ENCODE results near the gene OAS1. TPM values are rescaled to one million over a fixed set of nuclear protein-coding genes. Genes with fewer than 3 reads are reported as not detected.

The OAS1 gene
- total RNA-seq, 1 donor from 2014 or later = 132 TPM

- H3K79me2 ChIP-seq (ENCODE audit: insufficient read depth, low read length) = no peaks in the 10 kb centered on the region
- H3K4me3 ChIP-seq (ENCODE audit: insufficient read depth, low read depth, low read length) = no peak overlapping the region
- no peak overlapping the region for H3K4me2 ChIP-seq (ENCODE audit: low read length)
- no peak for TF ChIP-seq CTCF (IDR thresholded peaks at IDR 0.05; ENCODE audit: insufficient read depth, low read depth, low read length)
- no peak for TF ChIP-seq EZH2 (IDR thresholded peaks at IDR 0.05; ENCODE audit: insufficient read depth, low read length)
- H4K20me1 ChIP-seq (ENCODE audit: insufficient read depth, low read length) = no peaks in the 10 kb centered on the region
- Mint-ChIP-seq H3K36me3 (ENCODE audit: low read depth, unreplicated experiment) (peaks cover 40% of the 10 kb centered on the region), H3K4me1 (ENCODE audit: low read depth, unreplicated experiment) (no peaks in the 10 kb centered on the region), H3K4me3 (ENCODE audit: unreplicated experiment) (no peak overlapping the region), H3K9me3 (ENCODE audit: unreplicated experiment) (peaks cover 11% of the 10 kb centered on the region), H3K27me3 (ENCODE audit: low read depth, unreplicated experiment) (peaks cover 33% of the 10 kb centered on the region), H3K27ac (ENCODE audit: unreplicated experiment) (no peak overlapping the region)
- H2AFZ ChIP-seq (ENCODE audit: low read depth, low read length) = no peak overlapping the region
- H3K36me3 ChIP-seq (ENCODE audit: insufficient read depth, low read length) = no peaks in the 10 kb centered on the region
- no peaks in the 10 kb centered on the region for H3K4me1 ChIP-seq (ENCODE audit: insufficient read depth, low read length)
- no peak overlapping the region for H3K27ac ChIP-seq (ENCODE audit: low read depth, low read length)
- H3K9me3 ChIP-seq (ENCODE audit: insufficient read depth, low read depth, low read length) = no peaks in the 10 kb centered on the region
- no peak overlapping the region for H3K9ac ChIP-seq (ENCODE audit: low read length)
- FAIRE-seq (no peak), DNase-seq (ENCODE audit: low read depth) (no peak)
- no peaks in the 10 kb centered on the region for H3K27me3 ChIP-seq (ENCODE audit: insufficient read depth, low read length)
Measured at GRCh38 chr12:112964067-112964670, 57.4 kb downstream of the OAS1 start.

DNA sequence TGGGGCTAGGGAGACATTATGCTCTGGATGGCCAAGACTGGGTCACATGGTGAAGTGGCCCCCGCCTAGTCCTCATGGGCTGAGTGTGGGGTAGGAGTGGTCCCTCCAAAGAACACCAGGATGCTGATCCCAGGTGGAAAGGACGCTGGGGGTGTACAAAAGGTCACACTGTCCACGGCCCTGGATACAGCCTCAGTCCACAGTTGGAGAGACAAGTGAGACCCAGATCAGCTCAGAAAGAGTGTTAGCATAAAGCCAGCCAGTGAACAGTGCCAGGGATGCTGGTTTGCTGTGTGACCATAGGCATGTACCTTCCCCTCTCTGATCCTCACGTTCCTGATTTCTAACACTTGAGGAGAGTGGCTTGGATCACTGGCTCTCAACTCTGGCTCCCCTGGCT, 58.2 kb downstream of the OAS1 start:
- Histone ChIP-seq H3K36me3 (ENCODE audit: insufficient read depth, low read length) (no peaks in the 10 kb centered on the region), H4K20me1 (ENCODE audit: insufficient read depth, low read length) (no peaks in the 10 kb centered on the region), H3K4me3 (ENCODE audit: insufficient read depth, low read depth, low read length) (no peak overlapping the region), H3K79me2 (ENCODE audit: insufficient read depth, low read length) (no peaks in the 10 kb centered on the region), H3K4me1 (ENCODE audit: insufficient read depth, low read length) (no peaks in the 10 kb centered on the region), H2AFZ (ENCODE audit: low read depth, low read length) (no peak overlapping the region), H3K9ac (ENCODE audit: low read length) (no peak overlapping the region), H3K27ac (ENCODE audit: low read depth, low read length) (no peak overlapping the region), H3K4me2 (ENCODE audit: low read length) (no peak overlapping the region), H3K27me3 (ENCODE audit: insufficient read depth, low read length) (no peaks in the 10 kb centered on the region), H3K9me3 (ENCODE audit: insufficient read depth, low read depth, low read length) (no peaks in the 10 kb centered on the region)
- H3K4me1 Mint-ChIP-seq (ENCODE audit: low read depth, unreplicated experiment) = no peaks in the 10 kb centered on the region
- FAIRE-seq (no peak), DNase-seq (ENCODE audit: low read depth) (no peak)
- peaks cover 3% of the 10 kb centered on the region for H3K9me3 Mint-ChIP-seq (ENCODE audit: unreplicated experiment)
- no peak overlapping the region for H3K4me3 Mint-ChIP-seq (ENCODE audit: unreplicated experiment)
- H3K27me3 Mint-ChIP-seq (ENCODE audit: low read depth, unreplicated experiment) = peaks cover 33% of the 10 kb centered on the region
- no peak for TF ChIP-seq EZH2 (IDR thresholded peaks at IDR 0.05; ENCODE audit: insufficient read depth, low read length)
- no peak for TF ChIP-seq CTCF (IDR thresholded peaks at IDR 0.05; ENCODE audit: insufficient read depth, low read depth, low read length)
- peaks cover 33% of the 10 kb centered on the region for H3K36me3 Mint-ChIP-seq (ENCODE audit: low read depth, unreplicated experiment)
- no peak overlapping the region for H3K27ac Mint-ChIP-seq (ENCODE audit: unreplicated experiment)

DNA sequence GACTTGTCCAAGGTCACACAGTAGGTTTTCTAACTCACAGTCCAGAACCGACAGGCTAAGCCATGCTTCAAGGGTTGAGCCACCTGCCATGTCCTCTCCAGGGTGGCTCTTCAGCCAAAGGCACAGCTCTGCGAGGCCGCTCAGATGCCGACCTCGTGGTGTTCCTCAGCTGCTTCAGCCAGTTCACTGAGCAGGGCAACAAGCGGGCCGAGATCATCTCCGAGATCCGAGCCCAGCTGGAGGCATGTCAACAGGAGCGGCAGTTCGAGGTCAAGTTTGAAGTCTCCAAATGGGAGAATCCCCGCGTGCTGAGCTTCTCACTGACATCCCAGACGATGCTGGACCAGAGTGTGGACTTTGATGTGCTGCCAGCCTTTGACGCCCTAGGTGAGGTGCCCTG, 58.9 kb downstream of the OAS1 start:
- Histone ChIP-seq H3K4me3 (ENCODE audit: insufficient read depth, low read depth, low read length) (no peak overlapping the region), H3K36me3 (ENCODE audit: insufficient read depth, low read length) (no peaks in the 10 kb centered on the region), H4K20me1 (ENCODE audit: insufficient read depth, low read length) (no peaks in the 10 kb centered on the region), H3K4me1 (ENCODE audit: insufficient read depth, low read length) (no peaks in the 10 kb centered on the region), H3K9me3 (ENCODE audit: insufficient read depth, low read depth, low read length) (no peaks in the 10 kb centered on the region), H3K27ac (ENCODE audit: low read depth, low read length) (no peak overlapping the region), H3K9ac (ENCODE audit: low read length) (no peak overlapping the region), H3K27me3 (ENCODE audit: insufficient read depth, low read length) (no peaks in the 10 kb centered on the region), H3K79me2 (ENCODE audit: insufficient read depth, low read length) (no peaks in the 10 kb centered on the region), H3K4me2 (ENCODE audit: low read length) (no peak overlapping the region), H2AFZ (ENCODE audit: low read depth, low read length) (no peak overlapping the region)
- TF ChIP-seq EZH2 (IDR thresholded peaks at IDR 0.05; ENCODE audit: insufficient read depth, low read length) (no peak), CTCF (IDR thresholded peaks at IDR 0.05; ENCODE audit: insufficient read depth, low read depth, low read length) (no peak)
- DNase-seq (ENCODE audit: low read depth) (no peak), FAIRE-seq (no peak)
- Mint-ChIP-seq H3K9me3 (ENCODE audit: unreplicated experiment) (peaks cover 2% of the 10 kb centered on the region), H3K36me3 (ENCODE audit: low read depth, unreplicated experiment) (peaks cover 30% of the 10 kb centered on the region), H3K4me3 (ENCODE audit: unreplicated experiment) (no peak overlapping the region), H3K27ac (ENCODE audit: unreplicated experiment) (no peak overlapping the region), H3K27me3 (ENCODE audit: low read depth, unreplicated experiment) (peaks cover 36% of the 10 kb centered on the region), H3K4me1 (ENCODE audit: low read depth, unreplicated experiment) (no peaks in the 10 kb centered on the region)
